ENCODE measurements around the gene TEDC1.
"Not testable (repeated sequence)": the region's sequence is repeated elsewhere in the genome, so short reads cannot be mapped to it uniquely, and the experiment has no call there.

Gene TEDC1

GRCh38 chr14:105546410-105546809 lies 55.4 kb downstream of the TEDC1 start:
- not testable (repeated sequence) for DNase-seq

- not testable (repeated sequence) for DNase-seq
Observed at GRCh38 chr14:105547072-105547471, 56.0 kb downstream of the TEDC1 start.

GRCh38 chr14:105547741-105548169 lies 56.7 kb downstream of the TEDC1 start:
- no peak for DNase-seq

Measured in activated naive CD4-positive, alpha-beta T cell treated with anti-CD3 and anti-CD28 coated beads, Interleukin-2, amount 50 U/mL, for 16 hours (primary cell).